GM12865 (cell line): ENCODE data around the gene PPT2.

ENCODE experiments used
- DNase-seq: peaks from one replicate; pipeline ENCODE4 v3.0.0; 2010; ENCODE audit warnings: low read depth
- H3K4me3 ChIP-seq: 2 replicates; pipeline ENCODE4 v1.5.1; 2011; ENCODE audit warnings: mild to moderate bottlenecking, low read depth, low read length, control low read depth
- CTCF ChIP-seq: IDR thresholded peaks from 2 replicates; pipeline ENCODE4 v1.5.1; 2011; ENCODE audit warnings: low read length, control low read depth, low read depth, inconsistent platforms; ENCODE audit not compliant: insufficient read depth; ENCODE audit errors: missing control alignments

The PPT2 gene

GRCh38 chr6:32151863-32152768, 1.8 kb upstream of the PPT2 start, which contains the start of gene PRRT1:
Gene PRRT1 (minus strand): TSS chr6:32151939. CDS start chr6:32151827, 112 bp downstream.
- DNase-seq = no peak
- no peak for TF ChIP-seq CTCF
- H3K4me3 ChIP-seq = no peak within 1 kb of the TSS

GRCh38 chr6:32152769-32153563, 975 bp upstream of the PPT2 start:
- no peak for DNase-seq
- no peak overlapping the region for H3K4me3 ChIP-seq
- TF ChIP-seq CTCF = no peak

GRCh38 chr6:32154514-32155161, 697 bp downstream of the PPT2 start:
- H3K4me3 ChIP-seq = peak overlapping the region; percentile 83
- TF ChIP-seq CTCF = peak; percentile 59
- peak; percentile 84 for DNase-seq

GRCh38 chr6:32156891-32157290, 3.0 kb downstream of the PPT2 start:
- TF ChIP-seq CTCF = no peak
- no peak for DNase-seq
- no peak overlapping the region for H3K4me3 ChIP-seq

- no peak overlapping the region for H3K4me3 ChIP-seq
- DNase-seq = no peak
- TF ChIP-seq CTCF = no peak
These were observed 4.1 kb downstream of the PPT2 start for GRCh38 chr6:32158052-32158451.

GRCh38 chr6:32163559-32164258, 9.8 kb downstream of the PPT2 start:
- no peak for DNase-seq
- H3K4me3 ChIP-seq = no peak overlapping the region
- TF ChIP-seq CTCF = no peak
